Measurements from ENCODE around the gene NLRP12. TPM values are rescaled to one million over a fixed set of nuclear protein-coding genes. Genes with fewer than 3 reads are reported as not detected.

NLRP12 gene
- 0.19 TPM in 1 of 2 replicates, not detected in the other for total RNA-seq (ENCODE audit: low replicate concordance)

- Histone ChIP-seq H3F3A (ENCODE audit: low read depth) (no peaks in the 10 kb centered on the region), H3K36me3 (no peaks in the 10 kb centered on the region), H3K9ac (no peak within 1 kb of the TSS), H3K4me3 (no peak within 1 kb of the TSS), H2AFZ (replicated peaks) (no peak within 1 kb of the TSS), H3K4me1 (no peaks in the 10 kb centered on the region), H4K20me1 (ENCODE audit: low read depth) (no peaks in the 10 kb centered on the region), H3K79me2 (ENCODE audit: low read depth) (no peaks in the 10 kb centered on the region), H3K4me2 (no peak within 1 kb of the TSS), H3K9me3 (ENCODE audit: low read depth) (no peaks in the 10 kb centered on the region), H3K27ac (no peak within 1 kb of the TSS), H3K27me3 (no peaks in the 10 kb centered on the region)
- H3K9me3 Mint-ChIP-seq, result no peaks in the 10 kb centered on the region
- H3K27ac Mint-ChIP-seq, result no peak within 1 kb of the TSS
- H3K4me1 Mint-ChIP-seq, result no peaks in the 10 kb centered on the region
- H3K27me3 Mint-ChIP-seq (ENCODE audit: insufficient read depth, low read depth), result peaks cover 6% of the 10 kb centered on the region
- no peaks in the 10 kb centered on the region for H3K36me3 Mint-ChIP-seq
- DNase-seq (ENCODE audit: low spot score), result no peak
- TF ChIP-seq EZH2phosphoT487 (IDR thresholded peaks at IDR 0.05) (no peak), EZH2 (IDR thresholded peaks at IDR 0.05) (no peak), CTCF (IDR thresholded peaks at IDR 0.05) (no peak)
- H3K4me3 Mint-ChIP-seq, result no peak within 1 kb of the TSS
Observed at GRCh38 chr19:53824134-53824611, at the start of gene NLRP12. NLRP12 (minus strand) TSS chr19:53824314; CDS start chr19:53824174, 140 bp downstream.

GRCh38 chr19:53872762-53873161 is 48.6 kb upstream of the NLRP12 start:
- Mint-ChIP-seq H3K36me3 (peaks cover 28% of the 10 kb centered on the region), H3K27ac (no peak overlapping the region), H3K4me3 (no peak overlapping the region), H3K4me1 (peaks cover 18% of the 10 kb centered on the region), H3K27me3 (ENCODE audit: insufficient read depth, low read depth) (peaks cover 17% of the 10 kb centered on the region), H3K9me3 (no peaks in the 10 kb centered on the region)
- Histone ChIP-seq H3K9me3 (ENCODE audit: low read depth) (no peaks in the 10 kb centered on the region), H3K4me1 (peaks cover 4% of the 10 kb centered on the region), H3K36me3 (no peaks in the 10 kb centered on the region), H3F3A (ENCODE audit: low read depth) (peaks cover 23% of the 10 kb centered on the region), H4K20me1 (ENCODE audit: low read depth) (peaks cover 32% of the 10 kb centered on the region), H3K9ac (no peak overlapping the region), H3K4me3 (no peak overlapping the region), H3K79me2 (ENCODE audit: low read depth) (peaks cover 32% of the 10 kb centered on the region), H3K4me2 (no peak overlapping the region), H2AFZ (replicated peaks) (no peak overlapping the region), H3K27ac (no peak overlapping the region), H3K27me3 (no peaks in the 10 kb centered on the region)
- no peak for DNase-seq (ENCODE audit: low spot score)
- TF ChIP-seq EZH2phosphoT487 (IDR thresholded peaks at IDR 0.05) (no peak), CTCF (IDR thresholded peaks at IDR 0.05) (no peak)

GRCh38 chr19:53871454-53871853 is 47.3 kb upstream of the NLRP12 start:
- Histone ChIP-seq H3K9me3 (ENCODE audit: low read depth) (no peaks in the 10 kb centered on the region), H3K4me1 (peaks cover 4% of the 10 kb centered on the region), H3K36me3 (no peaks in the 10 kb centered on the region), H3K4me3 (no peak overlapping the region), H3K27me3 (no peaks in the 10 kb centered on the region), H3K79me2 (ENCODE audit: low read depth) (peaks cover 32% of the 10 kb centered on the region), H3K27ac (no peak overlapping the region), H3K9ac (no peak overlapping the region), H2AFZ (replicated peaks) (no peak overlapping the region), H4K20me1 (ENCODE audit: low read depth) (peaks cover 33% of the 10 kb centered on the region), H3F3A (ENCODE audit: low read depth) (peaks cover 23% of the 10 kb centered on the region), H3K4me2 (no peak overlapping the region)
- Mint-ChIP-seq H3K27me3 (ENCODE audit: insufficient read depth, low read depth) (peaks cover 19% of the 10 kb centered on the region), H3K4me3 (peak overlapping the region; percentile 79), H3K36me3 (peaks cover 24% of the 10 kb centered on the region), H3K4me1 (peaks cover 24% of the 10 kb centered on the region), H3K27ac (no peak overlapping the region), H3K9me3 (no peaks in the 10 kb centered on the region)
- DNase-seq (ENCODE audit: low spot score), result no peak
- no peak for TF ChIP-seq EZH2 (IDR thresholded peaks at IDR 0.05)
- TF ChIP-seq CTCF (IDR thresholded peaks at IDR 0.05), result no peak
- no peak for TF ChIP-seq EZH2phosphoT487 (IDR thresholded peaks at IDR 0.05)
